Activated naive CD4-positive, alpha-beta T cell treated with anti-CD3 and anti-CD28 coated beads for 36 hours (primary cell): ENCODE measurements around the gene VAPB. TPM values are rescaled to one million over a fixed set of nuclear protein-coding genes. Genes with fewer than 3 reads are reported as not detected.

Experiments used
- CTCF ChIA-PET: fragments of 350-600 bp; sonication (Branson Sonifier 250); formaldehyde crosslinking; loops from one replicate; lab custom pipeline; 2021; ENCODE audit warnings: antibody characterized with exemption; lab: Charles Lee
- DNase-seq: peaks from one replicate; pipeline ENCODE4 v3.0.0-alpha.2; 2020
- H3K27ac Mint-ChIP-seq: one replicate; pipeline ENCODE4 v1.8.0; 2021; ENCODE audit warnings: mild to moderate bottlenecking, mixed read lengths
- H3K27me3 Mint-ChIP-seq: one replicate; pipeline ENCODE4 v1.8.0; 2021; ENCODE audit warnings: low read depth, mixed read lengths
- H3K36me3 Mint-ChIP-seq: one replicate; pipeline ENCODE4 v1.8.0; 2021; ENCODE audit warnings: low read depth, mixed read lengths
- H3K4me1 Mint-ChIP-seq: one replicate; pipeline ENCODE4 v1.8.0; 2021; ENCODE audit warnings: low read depth, mixed read lengths
- H3K4me3 Mint-ChIP-seq: one replicate; pipeline ENCODE4 v1.8.0; 2021; ENCODE audit warnings: mild to moderate bottlenecking, moderate library complexity, mixed read lengths
- H3K9me3 Mint-ChIP-seq: one replicate; pipeline ENCODE4 v1.8.0; 2021; ENCODE audit warnings: mixed read lengths
- intact Hi-C: fragments of 100-400 bp; cut with micrococcal nuclease; formaldehyde crosslinking; loops from one replicate; pipeline ENCODE4 v1.15.1; 2023
- total RNA-seq, 2 experiments: library from RNA; stranded (reverse); gene quantifications; one replicate each; pipeline ENCODE4 v1.2.3, GENCODE V29; 2021

VAPB gene
- total RNA-seq, 2 experiments from 2014 or later = 26.8 to 27.9 TPM

DNA sequence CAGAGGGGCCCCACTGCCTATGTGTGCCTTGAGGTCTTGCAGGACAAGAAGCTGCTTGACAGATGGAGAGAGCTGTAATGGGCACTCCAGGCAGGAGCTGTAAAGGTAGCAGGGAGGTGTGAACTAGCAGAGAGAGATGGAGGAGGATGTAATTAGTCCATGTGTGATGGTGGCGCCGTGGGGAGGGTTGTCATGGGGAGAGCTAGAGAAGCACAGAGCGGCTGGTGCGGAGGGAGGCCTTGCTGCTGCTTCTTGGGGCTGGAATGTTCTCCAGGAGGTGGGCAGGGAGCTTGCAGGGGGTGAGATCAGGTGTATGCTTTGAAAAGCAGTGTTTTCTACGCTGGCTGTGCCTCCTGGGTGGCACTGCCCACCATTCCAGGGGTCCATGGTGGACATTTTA is 94.0 kb downstream of the VAPB start:
- H3K36me3 Mint-ChIP-seq = peaks cover 7% of the 10 kb centered on the region
- peaks cover 3% of the 10 kb centered on the region for H3K4me1 Mint-ChIP-seq

DNA sequence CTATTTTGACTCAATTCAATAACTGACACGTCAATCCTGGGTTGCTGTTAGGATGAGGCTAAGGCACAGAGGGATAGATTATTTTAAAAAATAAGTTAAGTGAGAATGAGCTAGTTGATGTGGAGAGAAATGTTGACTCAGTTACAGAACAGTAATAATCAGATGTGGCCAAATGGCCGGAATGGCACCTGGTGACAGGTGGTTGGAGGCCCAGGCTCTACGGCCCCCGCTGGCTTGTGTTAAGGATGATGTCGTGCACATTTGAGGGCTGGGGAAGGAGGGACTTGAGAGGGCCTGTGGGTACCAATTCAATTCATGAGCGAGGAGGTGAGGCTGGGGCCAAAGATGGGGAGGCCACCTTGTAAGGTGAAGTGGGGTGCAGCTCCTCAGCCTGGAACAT is 94.4 kb downstream of the VAPB start:
- Mint-ChIP-seq H3K9me3 (peaks cover 15% of the 10 kb centered on the region), H3K27ac (no peak overlapping the region), H3K4me1 (peaks cover 3% of the 10 kb centered on the region), H3K4me3 (no peak overlapping the region), H3K27me3 (peaks cover 15% of the 10 kb centered on the region), H3K36me3 (peaks cover 7% of the 10 kb centered on the region)
- intact Hi-C loops = loop anchor here (5.0 kb wide), 2 partner anchors 354 to 369 kb away; partner anchors contain the start of genes GNAS and GNAS-AS1
- DNase-seq = no peak
- CTCF ChIA-PET = no interaction called here

More for the DNA sequence above, 94.0 kb downstream of the VAPB start:
- no peak for DNase-seq
- peaks cover 15% of the 10 kb centered on the region for H3K27me3 Mint-ChIP-seq
- intact Hi-C loops = loop anchor here (5.0 kb wide), 2 partner anchors 354 to 369 kb away; partner anchors contain the start of genes GNAS and GNAS-AS1
- CTCF ChIA-PET = no interaction called here
- H3K4me3 Mint-ChIP-seq = no peak overlapping the region
- no peak overlapping the region for H3K27ac Mint-ChIP-seq
- peaks cover 17% of the 10 kb centered on the region for H3K9me3 Mint-ChIP-seq

DNA sequence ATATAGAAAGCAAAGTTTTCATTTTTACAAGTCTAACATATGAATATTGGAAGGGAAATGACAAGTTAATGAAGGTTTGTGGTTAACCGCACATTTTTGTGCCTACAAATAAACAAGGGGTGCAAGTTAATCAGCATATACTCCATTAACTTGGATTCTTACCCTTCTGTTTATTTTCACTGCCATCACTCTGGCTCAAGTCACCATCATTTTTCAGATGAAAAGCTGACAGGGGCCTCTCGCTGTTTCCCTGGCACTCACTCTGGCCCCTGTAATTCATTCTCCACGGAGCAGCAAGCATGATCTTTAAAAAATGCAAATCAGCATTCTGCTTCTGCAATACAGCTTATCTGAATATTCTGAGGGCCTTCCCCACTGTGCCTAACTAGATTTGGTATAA is 96.4 kb downstream of the VAPB start:
- peaks cover 23% of the 10 kb centered on the region for H3K9me3 Mint-ChIP-seq
- H3K27ac Mint-ChIP-seq = no peak overlapping the region
- intact Hi-C loops = no loop called here
- H3K36me3 Mint-ChIP-seq = peaks cover 9% of the 10 kb centered on the region
- H3K4me3 Mint-ChIP-seq = no peak overlapping the region
- CTCF ChIA-PET = interaction anchor here (0.6 to 0.8 kb wide), 2 partner anchors 174 to 389 kb away, joined by 3 to 5 read pairs; no protein-coding TSS in a partner anchor
- no peak for DNase-seq
- H3K4me1 Mint-ChIP-seq = peaks cover 3% of the 10 kb centered on the region
- H3K27me3 Mint-ChIP-seq = peaks cover 17% of the 10 kb centered on the region

DNA sequence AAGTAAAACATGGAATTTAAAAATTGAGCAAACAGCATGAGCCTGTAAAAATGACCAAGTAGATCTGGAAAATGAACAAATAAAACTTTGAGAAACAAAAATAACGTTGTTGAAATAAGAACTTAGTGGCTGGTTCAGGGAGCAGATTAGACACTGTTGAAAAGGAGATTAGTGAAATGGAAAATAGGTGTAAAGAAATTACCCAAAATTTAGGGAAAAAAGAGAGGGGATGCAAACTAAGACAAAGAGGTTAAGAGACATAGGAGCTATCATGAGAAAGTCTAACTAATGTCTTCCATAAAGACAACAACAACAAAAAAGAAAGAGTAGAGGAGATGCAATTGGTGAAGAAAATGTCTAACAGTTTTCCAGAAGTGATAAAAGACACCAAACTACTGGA is 97.2 kb downstream of the VAPB start:
- CTCF ChIA-PET = interaction anchor here (0.8 kb wide), 1 partner anchor 388 kb away, joined by 3 read pairs; no protein-coding TSS in a partner anchor
- intact Hi-C loops = no loop called here
- H3K27me3 Mint-ChIP-seq = peaks cover 17% of the 10 kb centered on the region
- H3K27ac Mint-ChIP-seq = no peak overlapping the region
- peaks cover 3% of the 10 kb centered on the region for H3K4me1 Mint-ChIP-seq
- DNase-seq = no peak
- peaks cover 9% of the 10 kb centered on the region for H3K36me3 Mint-ChIP-seq
- H3K4me3 Mint-ChIP-seq = no peak overlapping the region
- H3K9me3 Mint-ChIP-seq = peaks cover 26% of the 10 kb centered on the region

DNA sequence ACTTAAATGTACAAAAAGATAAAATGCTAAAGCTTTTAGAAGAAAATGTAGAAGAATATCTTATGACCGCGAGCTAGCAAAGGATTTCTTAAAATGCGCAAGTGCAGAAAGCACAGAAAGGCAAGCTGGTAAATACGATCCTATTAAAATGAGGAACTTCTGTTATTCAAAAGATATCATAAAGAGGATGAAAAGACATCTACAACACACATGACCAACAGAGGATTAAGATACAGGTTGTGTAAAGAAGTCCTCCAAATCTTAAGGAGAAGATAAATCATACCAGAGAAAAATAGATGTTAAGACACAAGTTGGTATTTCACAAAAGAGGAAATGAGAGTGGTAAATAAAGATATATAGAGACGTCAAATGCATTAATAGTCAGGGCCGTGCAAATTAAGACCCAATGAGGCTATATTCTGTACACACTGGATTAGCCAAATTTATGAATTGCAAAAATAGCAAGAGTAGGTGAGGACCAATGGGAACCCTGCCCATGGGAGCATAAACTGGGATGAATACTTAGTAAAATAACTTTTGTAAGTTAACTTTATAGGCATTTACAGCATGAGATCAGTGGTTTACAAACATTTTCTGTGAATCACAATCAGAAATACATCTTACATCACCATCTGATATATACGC is 103.2 kb downstream of the VAPB start:
- H3K4me3 Mint-ChIP-seq = no peak overlapping the region
- intact Hi-C loops = no loop called here
- CTCF ChIA-PET = interaction anchor here (1.0 kb wide), 1 partner anchor 10 kb away, joined by 3 read pairs; no protein-coding TSS in a partner anchor

DNA sequence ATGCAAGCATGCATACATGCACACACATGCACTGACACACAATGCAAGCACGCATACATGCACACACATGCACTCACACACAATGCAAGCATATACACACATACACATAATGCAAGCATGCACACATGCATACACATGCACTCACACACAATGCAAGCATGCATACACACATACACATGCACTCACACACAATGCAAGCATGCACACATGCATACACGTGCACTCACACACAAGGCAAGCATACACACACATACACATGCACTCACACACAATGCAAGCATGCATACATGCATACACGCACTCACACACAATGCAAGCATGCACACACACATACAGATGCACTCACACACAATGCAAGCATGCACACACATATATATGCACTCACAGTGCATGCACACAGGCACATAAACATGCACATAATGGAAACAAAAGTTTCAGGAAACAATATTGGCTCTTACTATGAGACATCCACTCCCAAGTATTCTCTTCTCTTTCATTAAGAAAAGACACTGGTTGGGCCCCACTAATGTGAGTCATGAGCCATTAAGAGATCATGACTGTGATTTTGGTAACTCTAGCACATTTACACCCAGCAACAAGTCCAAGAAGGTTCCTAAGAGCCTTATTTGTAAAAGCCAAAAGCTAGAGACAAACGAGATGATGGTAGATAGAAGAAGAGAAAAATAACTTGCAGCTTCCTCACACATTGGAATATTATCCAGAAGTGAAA is 103.9 kb downstream of the VAPB start:
- no peak overlapping the region for H3K4me3 Mint-ChIP-seq
- intact Hi-C loops = no loop called here
- H3K27ac Mint-ChIP-seq = no peak overlapping the region
- H3K4me1 Mint-ChIP-seq = no peaks in the 10 kb centered on the region
- peaks cover 2% of the 10 kb centered on the region for H3K27me3 Mint-ChIP-seq
- peaks cover 3% of the 10 kb centered on the region for H3K36me3 Mint-ChIP-seq
- peaks cover 11% of the 10 kb centered on the region for H3K9me3 Mint-ChIP-seq
- CTCF ChIA-PET = interaction anchor here (1.3 kb wide), 1 partner anchor 11 kb away, joined by 4 read pairs; no protein-coding TSS in a partner anchor
- no peak for DNase-seq

More for the DNA sequence above, 103.2 kb downstream of the VAPB start:
- Mint-ChIP-seq H3K27ac (no peak overlapping the region), H3K4me1 (no peaks in the 10 kb centered on the region), H3K9me3 (peaks cover 11% of the 10 kb centered on the region), H3K27me3 (peaks cover 2% of the 10 kb centered on the region), H3K36me3 (peaks cover 4% of the 10 kb centered on the region)
- no peak for DNase-seq

DNA sequence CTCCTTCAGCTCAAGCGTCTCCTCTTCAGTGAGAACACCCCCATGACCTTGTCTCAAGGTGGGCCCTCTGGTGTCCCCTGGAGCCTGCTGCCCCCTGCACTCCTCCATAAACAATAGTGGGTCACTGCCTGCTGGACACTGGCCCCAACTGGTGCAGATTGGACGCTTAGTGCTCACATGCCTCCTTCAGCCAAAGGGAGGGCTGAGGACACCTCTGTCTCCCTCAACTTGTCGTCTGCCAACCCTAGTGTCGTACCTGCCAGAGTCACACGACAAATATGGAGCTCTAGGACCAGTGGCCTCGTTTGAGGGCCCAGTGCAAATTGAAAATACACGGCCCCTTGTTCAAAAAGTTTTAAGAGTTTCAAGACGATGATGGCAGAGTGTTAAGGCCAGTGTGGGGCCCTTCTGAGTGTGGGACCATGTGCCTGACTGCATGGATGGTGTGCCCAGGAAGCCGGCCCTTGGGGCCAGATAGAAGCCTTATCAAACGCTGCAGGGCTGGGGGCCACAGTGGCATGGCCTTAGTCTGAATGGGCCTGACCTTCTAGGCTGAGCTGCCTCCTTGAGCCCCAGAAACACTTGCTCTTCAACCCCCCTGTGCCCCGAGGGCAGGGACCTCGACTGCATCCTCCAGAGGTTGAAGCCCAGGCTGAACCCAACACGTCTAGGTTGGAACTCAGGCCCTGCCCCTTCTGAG is 106.0 kb downstream of the VAPB start:
- H3K9me3 Mint-ChIP-seq = peaks cover 5% of the 10 kb centered on the region
- no peaks in the 10 kb centered on the region for H3K36me3 Mint-ChIP-seq
- H3K27me3 Mint-ChIP-seq = no peaks in the 10 kb centered on the region
- DNase-seq = no peak
- CTCF ChIA-PET = no interaction called here
- H3K27ac Mint-ChIP-seq = no peak overlapping the region
- no peaks in the 10 kb centered on the region for H3K4me1 Mint-ChIP-seq
- H3K4me3 Mint-ChIP-seq = no peak overlapping the region
- intact Hi-C loops = no loop called here

DNA sequence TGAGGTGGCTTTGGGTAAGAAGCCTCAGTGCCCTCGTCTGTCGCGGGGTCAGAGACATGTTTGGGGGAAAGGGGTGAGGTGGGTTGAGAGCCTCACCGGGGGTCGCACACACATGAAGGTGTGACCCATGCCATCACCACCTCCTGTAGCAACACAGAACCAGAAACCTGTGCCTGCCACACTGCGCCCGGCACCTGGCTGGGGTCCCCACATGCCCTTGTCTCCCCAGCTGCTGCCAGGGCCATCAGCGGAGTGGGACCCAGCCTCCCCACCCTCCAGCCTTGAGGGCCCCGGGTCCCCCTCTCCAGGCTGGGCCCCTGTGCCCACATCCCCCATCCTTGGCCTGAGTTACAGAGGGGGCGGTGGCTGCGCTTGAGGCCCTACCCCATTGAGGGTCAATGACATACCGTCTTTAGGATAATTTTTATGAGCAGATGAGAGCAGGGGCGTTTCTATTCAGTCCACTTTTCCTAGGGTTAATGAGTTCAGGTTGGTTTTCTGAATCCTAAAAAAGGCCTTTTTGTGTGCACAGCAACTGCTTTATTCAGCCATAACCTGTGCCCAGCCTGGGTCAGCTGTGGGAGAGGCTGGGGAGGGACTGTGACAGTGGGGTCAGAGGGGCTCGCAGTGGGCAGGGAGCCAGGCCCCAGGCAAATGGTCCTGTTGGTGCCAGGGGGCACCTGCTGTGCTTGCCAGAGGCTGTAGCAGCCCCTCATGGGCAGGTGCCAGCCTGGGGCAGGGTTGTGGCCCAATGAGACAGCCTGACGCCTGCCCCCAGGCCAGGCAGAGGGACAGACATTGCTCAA is 106.8 kb downstream of the VAPB start:
- Mint-ChIP-seq H3K27ac (no peak overlapping the region), H3K9me3 (no peaks in the 10 kb centered on the region), H3K4me3 (no peak overlapping the region), H3K27me3 (no peaks in the 10 kb centered on the region), H3K4me1 (no peaks in the 10 kb centered on the region), H3K36me3 (no peaks in the 10 kb centered on the region)
- CTCF ChIA-PET = no interaction called here
- intact Hi-C loops = no loop called here
- DNase-seq = no peak

DNA sequence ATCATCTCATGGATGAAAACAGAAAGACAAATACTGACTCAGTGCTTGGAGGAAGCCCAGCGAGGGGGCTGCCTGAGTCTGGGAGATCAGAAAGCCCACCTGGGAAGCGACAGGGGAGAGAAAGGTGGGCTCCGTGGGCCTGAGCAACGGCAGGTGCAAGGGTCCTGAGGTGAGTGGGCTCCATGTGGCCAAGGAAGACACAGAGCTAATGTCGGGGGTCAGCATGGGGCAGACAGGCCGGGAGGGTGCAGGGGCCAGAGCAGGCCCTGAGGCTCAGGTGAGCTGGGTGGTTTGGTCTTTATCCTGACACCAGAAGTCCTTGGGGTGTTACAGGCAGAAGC is 107.4 kb downstream of the VAPB start:
- H3K27ac Mint-ChIP-seq = no peak overlapping the region
- no peaks in the 10 kb centered on the region for H3K27me3 Mint-ChIP-seq
- H3K9me3 Mint-ChIP-seq = no peaks in the 10 kb centered on the region
- no peak overlapping the region for H3K4me3 Mint-ChIP-seq
- H3K36me3 Mint-ChIP-seq = no peaks in the 10 kb centered on the region
- intact Hi-C loops = no loop called here
- CTCF ChIA-PET = no interaction called here
- no peaks in the 10 kb centered on the region for H3K4me1 Mint-ChIP-seq
- no peak for DNase-seq

DNA sequence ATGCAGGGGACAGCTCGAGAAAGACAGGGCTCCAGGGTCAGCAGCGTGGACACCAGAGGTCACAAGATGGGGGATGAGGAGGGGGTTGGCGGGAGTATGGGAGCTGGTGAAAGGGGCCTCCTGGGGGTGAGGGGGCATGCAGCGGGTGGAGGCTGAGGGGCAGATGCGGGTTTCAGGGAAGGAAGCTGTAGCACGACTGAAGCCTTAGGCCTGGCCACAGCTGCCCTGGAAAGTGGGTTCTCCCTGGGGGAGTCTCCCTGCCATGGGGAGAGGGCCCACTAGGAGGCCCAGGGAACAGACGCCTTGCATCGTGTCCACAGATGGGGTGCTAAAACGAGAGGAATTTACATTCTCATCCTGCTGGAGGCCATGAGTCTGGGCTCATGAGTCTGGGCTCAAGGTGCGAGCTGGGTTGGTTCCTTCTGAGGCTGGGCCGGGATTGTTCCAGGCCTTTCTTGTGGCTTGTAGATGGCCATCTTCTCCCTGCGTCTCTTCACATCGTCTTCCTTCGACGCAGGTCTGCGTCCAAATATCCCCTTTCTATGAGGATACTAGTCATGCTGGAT is 108.1 kb downstream of the VAPB start:
- H3K27ac Mint-ChIP-seq = no peak overlapping the region
- H3K4me1 Mint-ChIP-seq = no peaks in the 10 kb centered on the region
- no peaks in the 10 kb centered on the region for H3K36me3 Mint-ChIP-seq
- intact Hi-C loops = no loop called here
- no peak overlapping the region for H3K4me3 Mint-ChIP-seq
- CTCF ChIA-PET = no interaction called here
- no peaks in the 10 kb centered on the region for H3K9me3 Mint-ChIP-seq
- no peaks in the 10 kb centered on the region for H3K27me3 Mint-ChIP-seq
- no peak for DNase-seq

DNA sequence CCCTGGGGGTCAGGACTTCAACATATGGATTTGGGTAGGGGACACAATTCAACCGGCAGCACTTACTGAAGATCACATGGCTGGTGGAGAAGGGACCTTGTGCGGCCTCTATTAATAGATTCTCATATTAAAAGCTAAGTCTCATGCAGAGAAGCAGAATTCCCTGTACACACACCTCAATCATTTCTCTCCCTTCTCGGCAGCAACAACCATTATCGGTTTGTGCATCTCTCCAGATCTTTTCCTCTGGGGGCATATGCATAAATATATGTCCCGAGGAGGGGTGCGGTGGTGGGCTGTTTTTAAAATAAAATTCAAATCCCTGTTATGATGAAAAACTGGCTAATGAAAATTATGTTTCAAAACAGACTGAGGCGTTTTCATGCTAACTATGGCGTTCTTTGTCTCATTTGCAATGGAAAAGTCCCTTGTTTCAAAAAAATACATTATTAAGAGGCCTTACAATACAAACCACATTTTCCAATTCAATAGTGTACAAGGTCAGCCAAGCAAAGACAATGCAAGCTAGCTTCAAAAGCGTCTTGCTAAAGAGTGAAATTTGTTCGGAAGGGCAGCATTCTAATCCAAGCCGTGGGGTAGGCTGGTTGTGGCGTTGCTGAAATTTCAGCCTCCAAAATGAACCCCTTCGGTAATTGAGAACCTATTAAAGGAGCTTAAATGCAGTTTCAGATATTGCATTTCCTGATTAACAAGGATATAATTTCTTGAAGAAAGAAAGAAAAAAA is 108.9 kb downstream of the VAPB start:
- intact Hi-C loops = no loop called here
- no peak for DNase-seq

More for the DNA sequence above, 108.9 kb downstream of the VAPB start:
- Mint-ChIP-seq H3K9me3 (no peaks in the 10 kb centered on the region), H3K4me3 (no peak overlapping the region), H3K36me3 (no peaks in the 10 kb centered on the region), H3K27ac (no peak overlapping the region), H3K4me1 (no peaks in the 10 kb centered on the region), H3K27me3 (no peaks in the 10 kb centered on the region)
- CTCF ChIA-PET = no interaction called here
